Stimulated activated CD8-positive, alpha-beta memory T cell treated with anti-CD3 and anti-CD28 coated beads, Interleukin-7, amount 100 ng/mL, for 24 hours (primary cell): ENCODE data around the gene TVP23B.
"Not testable (repeated sequence)": the region's sequence is repeated elsewhere in the genome, so short reads cannot be mapped to it uniquely, and the experiment has no call there.

ENCODE experiments used
- DNase-seq: peaks from one replicate; pipeline ENCODE4 v3.0.0-alpha.2; 2020; ENCODE audit warnings: low read depth

The TVP23B gene

DNA sequence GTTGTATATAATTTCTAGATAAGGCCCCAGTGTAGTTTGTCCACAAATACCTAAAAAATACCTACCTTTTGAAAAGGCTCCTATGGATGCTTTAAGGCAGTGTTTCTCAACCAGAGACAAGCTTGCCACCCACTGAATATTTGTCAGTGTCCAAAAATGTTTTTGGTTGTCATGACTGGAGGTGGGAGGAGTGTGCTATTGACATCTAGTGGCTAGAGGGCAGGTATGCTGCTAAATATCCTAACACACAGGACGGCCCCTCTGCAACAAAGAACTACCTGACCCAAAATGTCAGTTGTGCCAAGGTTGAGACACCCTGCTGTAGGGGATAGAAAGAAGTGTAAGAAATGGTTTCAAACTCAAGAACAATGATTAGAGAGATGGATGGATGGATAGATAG lies 10.4 kb downstream of the TVP23B start:
- DNase-seq = not testable (repeated sequence)

DNA sequence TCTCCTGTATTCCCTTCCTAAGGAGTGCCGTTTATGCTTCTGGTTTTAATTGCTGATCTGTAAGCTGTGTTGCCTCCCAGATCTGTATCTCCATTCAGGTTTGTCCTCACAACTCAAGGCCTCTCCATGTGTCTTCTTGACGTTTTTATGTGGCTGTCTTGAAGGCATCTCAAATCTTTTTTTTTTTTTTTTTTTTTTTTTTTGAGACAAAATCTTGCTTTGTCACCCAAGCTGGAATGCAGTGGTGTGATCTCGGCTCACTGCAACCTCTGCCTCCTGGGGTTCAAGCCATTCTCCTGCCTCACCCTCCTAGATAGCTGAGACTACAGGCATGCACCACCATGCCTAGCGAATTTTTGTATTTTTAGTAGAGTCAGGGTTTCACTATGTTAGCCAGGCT lies 13.9 kb downstream of the TVP23B start:
- DNase-seq = not testable (repeated sequence)

DNA sequence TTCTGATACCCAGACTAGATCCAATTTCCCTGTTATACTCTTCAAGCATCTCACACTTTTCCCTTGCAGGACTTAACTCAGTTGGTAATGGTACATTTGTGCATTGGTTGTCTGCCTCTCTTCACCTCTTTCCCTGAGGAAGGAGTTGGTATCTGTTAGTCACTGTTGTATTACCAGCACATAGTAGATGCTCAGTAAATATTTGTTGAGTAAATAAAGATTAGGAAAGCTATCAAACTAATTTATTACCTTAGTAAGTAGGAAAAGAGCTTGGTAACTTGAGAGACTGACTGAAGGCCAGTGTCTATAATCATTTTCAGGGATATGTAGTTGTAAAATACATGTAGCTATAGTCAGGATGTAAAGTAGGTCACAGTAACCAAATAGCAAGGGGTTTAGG lies 15.9 kb downstream of the TVP23B start:
- DNase-seq = not testable (repeated sequence)

DNA sequence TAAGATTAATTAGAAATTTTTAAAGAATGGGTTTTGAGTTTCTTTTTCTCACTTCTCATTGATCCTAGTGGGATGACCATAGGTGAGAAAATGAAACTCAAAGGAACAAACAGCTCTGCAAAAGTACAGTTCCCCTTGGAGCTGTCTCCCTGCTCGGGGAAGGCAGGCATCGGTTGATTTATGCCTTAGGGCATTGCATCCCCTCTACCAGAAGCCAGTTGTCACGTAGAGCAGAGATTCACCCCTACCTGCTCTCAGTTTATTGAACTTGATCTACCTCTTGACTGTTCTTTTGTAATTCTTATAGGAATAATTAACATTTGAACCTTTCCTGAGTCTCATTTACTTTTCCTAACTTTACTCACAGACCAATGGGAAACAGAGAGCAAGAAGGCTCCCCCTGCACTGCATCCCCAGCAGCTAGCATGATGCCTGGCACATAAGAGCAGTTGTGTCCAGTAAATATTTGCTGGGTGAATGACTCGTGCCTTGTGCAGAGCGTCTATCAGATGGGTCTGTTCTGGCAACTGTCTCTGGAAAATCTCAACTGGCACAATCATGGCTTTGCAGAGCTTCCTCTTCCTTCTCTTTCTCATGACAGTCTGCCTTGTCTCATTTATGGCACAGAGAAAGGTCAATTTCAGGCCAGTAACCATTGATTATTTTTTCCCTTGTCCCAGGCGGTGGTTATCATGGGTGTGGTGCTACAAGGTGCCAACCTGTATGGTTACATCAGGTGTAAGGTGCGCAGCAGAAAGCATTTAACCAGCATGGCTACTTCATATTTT lies 22.7 kb downstream of the TVP23B start:
- not testable (repeated sequence) for DNase-seq

DNA sequence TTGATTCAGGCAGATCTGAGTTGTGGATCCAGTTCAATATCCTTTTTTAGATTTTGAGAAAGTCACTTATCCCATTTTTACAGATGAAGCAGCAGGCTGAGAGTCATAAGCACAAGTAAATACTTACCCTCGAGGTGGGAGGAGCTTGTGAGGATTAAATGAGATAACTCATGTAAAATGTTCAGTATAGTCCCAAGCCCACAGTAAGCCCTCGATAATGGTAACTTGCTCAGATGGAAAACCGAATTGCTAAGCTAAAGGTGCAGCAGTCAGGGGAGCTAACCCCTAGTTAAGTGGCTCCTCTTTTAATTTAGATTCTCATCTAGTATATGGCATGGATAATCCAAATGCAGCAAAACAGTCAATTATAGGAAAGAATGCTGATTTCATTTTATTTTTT lies 34.9 kb downstream of the TVP23B start:
- DNase-seq = not testable (repeated sequence)

DNA sequence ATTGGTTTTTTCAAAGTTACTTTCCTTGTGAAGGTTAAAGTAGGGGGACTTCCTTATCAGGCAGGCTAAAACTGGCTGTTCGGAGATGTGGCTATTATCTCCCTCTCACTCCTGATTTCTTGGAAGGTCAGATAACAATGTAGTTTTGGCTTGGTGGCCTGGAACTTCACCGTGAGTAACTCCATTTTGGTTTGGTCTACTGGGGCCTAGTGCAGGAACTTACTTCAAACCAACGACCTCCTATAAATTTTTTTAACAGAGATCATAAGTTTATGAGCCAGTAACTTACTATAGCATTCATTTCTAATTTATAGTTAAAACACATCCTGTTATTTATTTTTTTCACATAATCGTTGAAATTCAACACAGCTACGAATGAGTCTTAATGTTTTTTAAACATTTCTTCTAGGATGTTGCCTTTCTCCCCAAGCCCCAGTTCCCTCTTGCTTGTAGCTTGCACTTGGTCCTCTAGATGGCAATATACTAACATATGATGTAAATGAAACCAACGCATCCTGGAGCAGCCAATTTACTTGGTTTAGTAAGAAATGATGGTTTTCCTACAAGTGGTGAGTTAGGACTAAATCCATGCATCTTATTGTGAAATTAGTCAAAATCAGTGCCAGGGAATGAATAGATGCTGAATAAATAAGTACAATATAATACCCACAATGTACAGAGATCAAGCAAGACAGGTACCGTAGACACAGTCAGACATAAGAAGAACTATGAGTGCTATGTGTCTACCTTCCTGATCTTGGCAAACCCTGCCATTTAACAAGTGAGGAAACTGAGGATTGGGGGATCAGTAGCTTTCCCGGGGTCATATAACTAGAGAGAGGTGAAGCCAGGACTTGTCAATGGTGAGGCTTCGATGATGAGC lies 35.7 kb downstream of the TVP23B start:
- not testable (repeated sequence) for DNase-seq

DNA sequence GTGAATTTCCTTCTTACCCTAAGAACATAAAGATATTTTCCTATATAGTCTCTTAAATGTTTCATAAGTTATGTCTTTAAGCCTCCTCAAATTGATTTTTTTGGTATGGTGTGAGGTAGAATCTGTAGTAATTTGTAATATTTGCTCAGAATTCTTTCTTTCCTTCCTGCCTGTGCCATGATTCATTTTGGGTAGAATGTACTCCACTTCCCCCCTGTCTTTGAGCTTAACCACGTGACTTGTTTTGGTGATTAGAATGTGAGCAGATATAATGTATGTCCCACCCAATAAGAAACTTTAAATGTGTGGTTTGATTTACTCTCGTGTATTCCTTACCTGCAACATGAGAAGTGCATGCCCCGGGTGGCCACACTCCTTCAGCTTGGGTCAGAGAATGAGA lies 40.4 kb downstream of the TVP23B start:
- DNase-seq = not testable (repeated sequence)

DNA sequence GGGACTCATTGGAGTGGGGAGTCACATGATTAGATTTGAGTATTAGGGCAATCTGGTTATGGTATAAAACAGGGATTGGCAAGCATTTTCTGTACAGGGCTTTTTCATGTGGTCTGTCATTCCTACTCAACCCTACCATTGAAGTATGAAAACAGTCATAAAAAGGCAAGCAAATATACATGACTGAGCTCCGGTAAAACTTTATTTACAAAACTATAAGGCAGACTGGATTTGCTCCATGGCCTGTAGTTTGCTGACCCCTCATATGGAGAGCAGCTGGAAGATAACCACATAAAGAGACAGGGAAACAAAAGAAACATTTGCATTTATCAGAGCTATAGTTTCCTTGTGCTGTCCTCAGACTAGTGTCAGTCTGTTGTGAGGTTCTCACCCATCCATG lies 46.6 kb downstream of the TVP23B start:
- DNase-seq = not testable (repeated sequence)

DNA sequence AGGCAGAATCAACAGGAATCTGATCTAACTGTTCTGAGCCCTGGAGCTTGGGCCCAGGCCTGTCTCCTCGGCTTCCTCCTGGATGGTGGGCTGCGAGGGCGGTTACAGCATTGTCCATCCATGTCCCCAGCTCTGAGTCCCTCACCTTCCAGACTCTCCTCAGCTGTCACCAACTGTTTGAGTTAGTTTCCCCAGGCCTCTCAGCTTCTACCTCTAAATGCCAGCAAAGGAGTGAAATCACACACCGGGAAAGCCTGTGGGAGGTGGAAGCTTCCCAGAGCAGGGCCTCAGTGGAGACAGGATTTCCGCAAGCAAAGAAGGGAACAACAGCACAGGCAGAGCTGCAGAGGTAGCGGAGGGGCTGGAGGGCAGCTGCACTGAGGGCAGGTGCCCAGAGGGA lies 67.5 kb downstream of the TVP23B start:
- no peak for DNase-seq

DNA sequence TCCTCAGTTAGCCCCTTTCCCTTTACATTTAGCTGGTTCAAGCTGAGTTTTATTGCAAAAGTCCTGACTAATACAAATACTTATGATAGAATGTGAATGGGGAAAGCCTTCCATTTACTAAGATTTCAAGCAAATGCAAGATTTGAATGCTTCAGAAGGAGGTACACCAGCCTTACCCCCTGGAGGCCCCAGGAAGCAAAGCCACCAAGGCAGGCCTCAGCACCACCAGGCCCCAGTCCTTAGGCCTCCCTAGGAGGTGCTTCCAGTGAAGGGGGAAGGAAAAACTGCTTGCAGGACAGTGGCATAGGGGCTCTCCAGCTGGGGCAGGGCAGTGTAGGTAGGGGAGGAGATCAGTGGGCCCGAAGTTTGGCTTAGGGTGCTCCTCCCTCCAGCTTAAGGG lies 69.7 kb downstream of the TVP23B start:
- DNase-seq = no peak

DNA sequence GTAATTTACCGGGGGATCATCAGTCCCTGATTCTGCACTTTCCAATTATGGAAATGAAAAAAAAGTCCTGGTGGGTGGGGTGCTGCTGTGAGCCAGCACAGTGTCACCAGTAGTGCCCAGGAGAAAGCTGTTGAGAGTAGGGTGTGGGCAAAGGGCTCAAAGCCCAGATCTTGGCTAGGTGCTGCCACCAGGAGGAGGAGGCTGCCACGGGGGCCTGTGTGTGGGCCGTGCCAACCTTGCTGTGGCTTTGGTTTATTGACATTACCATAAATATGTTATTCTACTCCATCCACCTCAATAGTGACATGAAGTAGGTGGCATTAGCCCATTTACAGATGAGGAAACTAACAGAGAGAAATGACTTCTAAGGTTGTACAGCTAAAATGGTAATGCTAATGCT lies 70.2 kb downstream of the TVP23B start:
- no peak for DNase-seq

DNA sequence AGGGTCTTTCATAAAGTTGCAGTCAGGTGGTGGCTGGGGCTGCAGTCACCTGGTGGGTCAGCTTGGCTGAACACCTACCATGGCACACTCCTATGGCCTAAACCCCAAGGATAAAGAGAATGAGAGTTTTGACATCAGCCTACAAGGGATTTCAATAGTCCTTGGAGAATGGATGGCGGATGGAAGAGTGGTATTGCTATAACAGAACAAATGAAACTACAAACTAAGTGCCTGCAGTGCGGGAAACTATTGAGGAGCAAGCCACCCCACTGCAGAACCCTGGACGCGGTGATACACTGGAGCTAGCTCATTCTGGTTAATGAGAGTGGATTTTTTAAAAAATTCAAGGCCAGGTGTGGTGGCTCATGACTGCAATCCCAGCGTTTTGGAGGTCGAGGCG lies 74.0 kb downstream of the TVP23B start:
- DNase-seq = no peak

DNA sequence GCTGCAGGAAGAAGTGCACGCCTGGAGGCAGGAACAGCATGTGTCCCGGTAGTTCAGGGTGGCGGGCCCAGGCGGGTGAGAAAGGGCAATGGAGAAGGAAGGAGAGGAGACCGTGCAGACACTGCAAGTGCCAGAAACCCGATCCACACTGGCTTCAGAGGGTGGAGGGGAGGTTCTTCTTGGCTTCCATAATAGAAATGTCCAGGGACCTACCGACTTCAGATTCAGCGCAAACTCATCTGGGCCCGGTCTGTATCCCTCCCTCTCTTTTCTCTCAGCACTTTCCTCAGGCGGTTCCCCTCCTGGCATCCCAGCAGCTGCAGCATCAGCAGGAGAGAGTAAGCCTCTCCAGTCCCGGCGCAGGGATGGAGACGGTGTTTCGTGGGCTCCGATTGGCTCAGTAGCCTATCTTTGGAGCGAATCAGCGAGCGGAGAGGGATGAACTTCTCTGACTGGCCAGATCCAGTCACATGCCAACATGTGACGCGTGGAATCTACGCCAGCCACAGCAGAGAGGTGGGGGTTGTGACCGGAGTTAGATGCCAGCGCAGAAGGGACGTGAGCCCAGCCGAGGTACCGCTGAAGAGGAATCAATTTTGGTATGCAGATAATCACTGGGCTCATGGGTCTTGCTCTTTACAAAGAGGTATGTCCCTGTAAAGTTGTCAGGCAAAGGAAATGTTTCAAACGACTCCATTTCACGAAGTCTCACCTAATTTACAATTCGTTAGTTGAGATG lies 75.0 kb downstream of the TVP23B start:
- DNase-seq = peak; percentile 69
